Mesenchymal stem cell (in vitro differentiated cells and primary cell): Measurements from ENCODE around the gene LRRC14B.

ENCODE experiments used
- DNase-seq: peaks from one replicate; pipeline ENCODE4 v3.0.0-alpha.2; 2013
- H2AFZ ChIP-seq: one replicate; pipeline ENCODE4 v1.6.1; 2013; ENCODE audit warnings: low read depth, mild to moderate bottlenecking, control low read depth, inconsistent platforms, low read length, moderate library complexity
- H2AK5ac ChIP-seq: 2 replicates; pipeline ENCODE4 v1.6.1; 2013; ENCODE audit warnings: low read length, moderate library complexity, mild to moderate bottlenecking, inconsistent platforms; ENCODE audit not compliant: severe bottlenecking
- H2BK120ac ChIP-seq: one replicate; pipeline ENCODE4 v1.6.1; 2013; ENCODE audit warnings: low read depth, mild to moderate bottlenecking, inconsistent platforms, low read length, moderate library complexity
- H2BK12ac ChIP-seq, 2 experiments: one replicate each; pipeline ENCODE4 v1.6.1; 2013; ENCODE audit warnings: inconsistent platforms in 2 of 2, low read length in 2 of 2, mild to moderate bottlenecking in 2 of 2, moderate library complexity in 2 of 2, control low read depth in 1 of 2
- H2BK15ac ChIP-seq: one replicate; pipeline ENCODE4 v1.6.1; 2013; ENCODE audit warnings: mild to moderate bottlenecking, low read depth, inconsistent platforms; ENCODE audit not compliant: poor library complexity, severe bottlenecking
- H2BK5ac ChIP-seq: 2 replicates; pipeline ENCODE4 v1.6.1; 2013; ENCODE audit warnings: low read depth, mild to moderate bottlenecking, low read length, control low read depth, inconsistent platforms; ENCODE audit not compliant: poor library complexity, severe bottlenecking
- H3K14ac ChIP-seq, 2 experiments: one replicate each; pipeline ENCODE4 v1.6.1; 2013; ENCODE audit warnings: inconsistent platforms in 2 of 2, low read length in 2 of 2, control low read depth in 1 of 2, mild to moderate bottlenecking in 1 of 2, moderate library complexity in 1 of 2
- H3K18ac ChIP-seq, 2 experiments: one replicate each; pipeline ENCODE4 v1.6.1; 2013; ENCODE audit warnings: inconsistent platforms in 2 of 2, low read length in 2 of 2, control low read depth in 1 of 2, low read depth in 1 of 2, mild to moderate bottlenecking in 1 of 2
- H3K23ac ChIP-seq, 2 experiments: one replicate each; pipeline ENCODE4 v1.6.1; 2013; ENCODE audit warnings: inconsistent platforms in 2 of 2, low read length in 2 of 2, mild to moderate bottlenecking in 2 of 2, moderate library complexity in 2 of 2, control low read depth in 1 of 2
- H3K27ac ChIP-seq: 2 replicates; pipeline ENCODE4 v1.5.1; 2013; ENCODE audit warnings: mild to moderate bottlenecking, moderate library complexity, low read length, control low read depth, inconsistent platforms; ENCODE audit not compliant: poor library complexity, severe bottlenecking
- H3K27me3 ChIP-seq, 2 experiments: 2 replicates each; pipeline versions ENCODE4 v1.6.1 to v1.7.0; 2013; ENCODE audit warnings: low read length in 2 of 2, mild to moderate bottlenecking in 2 of 2, moderate library complexity in 2 of 2, control low read depth in 1 of 2, inconsistent platforms in 1 of 2; ENCODE audit not compliant: control insufficient read depth in 1 of 2, insufficient read depth in 1 of 2
- H3K36me3 ChIP-seq, 2 experiments: 2 replicates each; pipeline versions ENCODE4 v1.6.1 to v1.7.0; 2013; ENCODE audit warnings: low read length in 2 of 2, control low read depth in 1 of 2, inconsistent platforms in 1 of 2, low read depth in 1 of 2, mild to moderate bottlenecking in 1 of 2; ENCODE audit not compliant: insufficient read depth in 2 of 2, control insufficient read depth in 1 of 2
- H3K4ac ChIP-seq, 2 experiments: one replicate each; pipeline ENCODE4 v1.6.1; 2013; ENCODE audit warnings: inconsistent platforms in 2 of 2, low read length in 2 of 2, mild to moderate bottlenecking in 2 of 2, moderate library complexity in 2 of 2, control low read depth in 1 of 2, low read depth in 1 of 2
- H3K4me1 ChIP-seq: 2 replicates; pipeline ENCODE4 v1.6.1; 2013; ENCODE audit warnings: low read depth, low read length, control low read depth; ENCODE audit not compliant: control insufficient read depth, insufficient read depth
- H3K4me2 ChIP-seq: 2 replicates; pipeline ENCODE4 v1.6.1; 2013; ENCODE audit warnings: low read length, mild to moderate bottlenecking, inconsistent platforms; ENCODE audit not compliant: poor library complexity, severe bottlenecking
- H3K4me3 ChIP-seq, 2 experiments: 2 replicates each; pipeline versions ENCODE4 v1.5.1 to v1.7.0; 2013; ENCODE audit warnings: low read length in 2 of 2, mild to moderate bottlenecking in 2 of 2, control low read depth in 1 of 2, low read depth in 1 of 2; ENCODE audit not compliant: insufficient read depth in 1 of 2
- H3K79me1 ChIP-seq: replicated peaks from 2 replicates; pipeline ENCODE4 v1.6.1; 2013; ENCODE audit warnings: mild to moderate bottlenecking, control low read depth, low read length, inconsistent platforms; ENCODE audit not compliant: poor library complexity, severe bottlenecking
- H3K9ac ChIP-seq: 2 replicates; pipeline ENCODE4 v1.7.0; 2013; ENCODE audit warnings: mild to moderate bottlenecking, low read length, moderate library complexity
- H3K9me3 ChIP-seq: 2 replicates; pipeline ENCODE4 v1.7.0; 2013; ENCODE audit warnings: mild to moderate bottlenecking, low read length; ENCODE audit not compliant: control insufficient read depth
- H4K8ac ChIP-seq: one replicate; pipeline ENCODE4 v1.6.1; 2013; ENCODE audit warnings: inconsistent platforms, mild to moderate bottlenecking, low read length, moderate library complexity
- H4K91ac ChIP-seq: one replicate; pipeline ENCODE4 v1.6.1; 2013; ENCODE audit warnings: mild to moderate bottlenecking, low read length, inconsistent platforms
- WGBS: methylation state at CpG from one replicate; pipeline ENCODE4 v1.1.7; 2013; ENCODE audit warnings: mixed read lengths; 5-methylcytosine and 5-hydroxymethylcytosine counted together

LRRC14B gene

GRCh38 chr5:206927-207536, 15.7 kb downstream of the LRRC14B start:
- Histone ChIP-seq H3K27me3 (no peaks in the 10 kb centered on the region), H3K4me2 (no peak overlapping the region), H3K23ac (no peak overlapping the region), H3K4me1 (peaks cover 3% of the 10 kb centered on the region), H3K4ac (no peak overlapping the region), H2BK5ac (no peak overlapping the region), H2AFZ (no peak overlapping the region), H3K9ac (no peak overlapping the region), H2BK15ac (no peak overlapping the region), H3K4me3 (no peak overlapping the region), H2BK12ac (no peak overlapping the region), H4K8ac (no peak overlapping the region), H3K18ac (no peak overlapping the region), H2AK5ac (no peak overlapping the region), H3K36me3 (peaks cover 27 to 38% of the 10 kb centered on the region in 2 experiments), H4K91ac (no peak overlapping the region), H3K27ac (no peak overlapping the region), H2BK120ac (no peak overlapping the region), H3K14ac (no peak overlapping the region), H3K9me3 (no peaks in the 10 kb centered on the region), H3K79me1 (peaks cover 39% of the 10 kb centered on the region)
- WGBS = 86% methylated on average over 8 of the region's 8 CpGs
- no peak for DNase-seq

- no peak overlapping the region for H3K4ac ChIP-seq
- H3K9ac ChIP-seq = no peak overlapping the region
- H2BK120ac ChIP-seq = no peak overlapping the region
- H3K27me3 ChIP-seq = no peaks in the 10 kb centered on the region
- WGBS = 97% methylated on average over 7 of the region's 14 CpGs
- H3K18ac ChIP-seq = no peak overlapping the region
- peaks cover 27 to 33% of the 10 kb centered on the region in 2 experiments for H3K36me3 ChIP-seq
- no peak overlapping the region for H4K91ac ChIP-seq
- no peak overlapping the region for H2BK5ac ChIP-seq
- H3K4me1 ChIP-seq = peaks cover 3% of the 10 kb centered on the region
- no peak for DNase-seq
- no peak overlapping the region for H2BK15ac ChIP-seq
- no peak overlapping the region for H3K14ac ChIP-seq
- no peak overlapping the region for H3K4me3 ChIP-seq
- no peak overlapping the region for H2BK12ac ChIP-seq
- no peaks in the 10 kb centered on the region for H3K9me3 ChIP-seq
- no peak overlapping the region for H2AK5ac ChIP-seq
- no peak overlapping the region for H3K4me2 ChIP-seq
- H3K79me1 ChIP-seq = peaks cover 34% of the 10 kb centered on the region
- no peak overlapping the region for H3K27ac ChIP-seq
- no peak overlapping the region for H3K23ac ChIP-seq
- H4K8ac ChIP-seq = no peak overlapping the region
- H2AFZ ChIP-seq = no peak overlapping the region
These were observed 16.3 kb downstream of the LRRC14B start for GRCh38 chr5:207599-207998.

GRCh38 chr5:208449-209114, 17.3 kb downstream of the LRRC14B start:
- Histone ChIP-seq H3K27me3 (no peaks in the 10 kb centered on the region), H3K23ac (no peak overlapping the region), H3K79me1 (peaks cover 31% of the 10 kb centered on the region), H3K4ac (no peak overlapping the region), H3K4me3 (no peak overlapping the region), H2BK12ac (no peak overlapping the region), H4K8ac (no peak overlapping the region), H3K18ac (no peak overlapping the region), H3K36me3 (peaks cover 25 to 31% of the 10 kb centered on the region in 2 experiments), H3K4me1 (peaks cover 3% of the 10 kb centered on the region), H3K27ac (no peak overlapping the region), H2AK5ac (no peak overlapping the region), H2AFZ (no peak overlapping the region), H2BK120ac (no peak overlapping the region), H3K4me2 (no peak overlapping the region), H4K91ac (no peak overlapping the region), H2BK15ac (no peak overlapping the region), H3K14ac (no peak overlapping the region), H2BK5ac (no peak overlapping the region), H3K9me3 (peaks cover 2% of the 10 kb centered on the region), H3K9ac (no peak overlapping the region)
- no peak for DNase-seq
- WGBS = 95% methylated on average over 15 of the region's 15 CpGs

- Histone ChIP-seq H4K8ac (no peak overlapping the region), H3K4me1 (peaks cover 3% of the 10 kb centered on the region), H2BK120ac (no peak overlapping the region), H3K27me3 (no peaks in the 10 kb centered on the region), H3K27ac (no peak overlapping the region), H2AFZ (no peak overlapping the region), H4K91ac (no peak overlapping the region), H3K36me3 (peaks cover 9 to 11% of the 10 kb centered on the region in 2 experiments), H2BK15ac (no peak overlapping the region), H3K79me1 (peaks cover 2% of the 10 kb centered on the region), H3K9me3 (peaks cover 7% of the 10 kb centered on the region), H3K23ac (no peak overlapping the region), H3K14ac (no peak overlapping the region), H2BK12ac (no peak overlapping the region), H3K4me3 (no peak overlapping the region), H3K18ac (no peak overlapping the region), H2BK5ac (no peak overlapping the region), H2AK5ac (no peak overlapping the region), H3K4ac (no peak overlapping the region), H3K9ac (no peak overlapping the region), H3K4me2 (no peak overlapping the region)
- no peak for DNase-seq
- 99% methylated on average over 8 of the region's 12 CpGs for WGBS
These were observed 22.6 kb downstream of the LRRC14B start for GRCh38 chr5:213803-214395.
